HG02571 (cell line): Measurements from ENCODE around the gene CPN1.

Experiments
- ATAC-seq: cut with Tn5 transposase; IDR thresholded peaks from one replicate; pipeline ENCODE4 v1.9.1; 2021; ENCODE audit warnings: mild to moderate bottlenecking, moderate library complexity; ENCODE audit not compliant: unreplicated experiment

Gene CPN1

GRCh38 chr10:99999319-100000108 lies 82.2 kb downstream of the CPN1 start:
- ATAC-seq = no peak

- ATAC-seq = no peak
Measured at GRCh38 chr10:99998889-99999288, 82.8 kb downstream of the CPN1 start.

GRCh38 chr10:99996671-99997648 lies 84.7 kb downstream of the CPN1 start:
- ATAC-seq = no peak

- no peak for ATAC-seq
Measured at GRCh38 chr10:99995713-99996112, 86.0 kb downstream of the CPN1 start.

- ATAC-seq = no peak
Measured at GRCh38 chr10:99995269-99995668, 86.4 kb downstream of the CPN1 start.

GRCh38 chr10:99994801-99995200 lies 86.9 kb downstream of the CPN1 start:
- ATAC-seq = no peak

- ATAC-seq = no peak
Measured at GRCh38 chr10:99993701-99994689, 87.7 kb downstream of the CPN1 start.
